Spleen (tissue), 11 donors: ENCODE results near the gene OXNAD1. TPM values are rescaled to one million over a fixed set of nuclear protein-coding genes. Genes with fewer than 3 reads are reported as not detected.

Source experiments
- DNase-seq: peaks from one replicate; pipeline ENCODE4 v3.0.0-alpha.2; 2020
- H3K27ac ChIP-seq, 8 donors: fragments of 200-600 bp; sonication (generic) in 7 of 8; 1 replicate in 4 of 8; 2 replicates in 4 of 8; pipeline versions ENCODE4 v1.5.0 to v1.8.0; 2016 to 2021; ENCODE audit warnings: inconsistent platforms in 4 of 8, mild to moderate bottlenecking in 4 of 8, moderate library complexity in 1 of 8
- H3K27me3 ChIP-seq, 7 donors: fragments of 200-600 bp; sonication (generic) in 6 of 7; replicated peaks in 1 of 7; 1 replicate in 4 of 7; 2 replicates in 3 of 7; pipeline versions ENCODE4 v1.5.0 to v1.8.0; 2016 to 2021; ENCODE audit warnings: inconsistent platforms in 3 of 7, mild to moderate bottlenecking in 1 of 7
- H3K36me3 ChIP-seq, 6 donors: fragments of 200-600 bp; sonication (generic) in 5 of 6; 1 replicate in 4 of 6; 2 replicates in 2 of 6; pipeline versions ENCODE4 v1.5.0 to v1.8.0; 2016 to 2021; ENCODE audit warnings: inconsistent platforms in 2 of 6
- H3K4me1 ChIP-seq, 6 donors: fragments of 200-600 bp; sonication (generic) in 5 of 6; 1 replicate in 3 of 6; 2 replicates in 3 of 6; pipeline versions ENCODE4 v1.5.0 to v1.8.0; 2016 to 2021; ENCODE audit warnings: inconsistent platforms in 3 of 6
- H3K4me3 ChIP-seq, 8 donors: fragments of 200-600 bp; sonication (generic) in 7 of 8; 1 replicate in 4 of 8; 2 replicates in 4 of 8; pipeline versions ENCODE4 v1.5.0 to v1.8.0; 2016 to 2021; ENCODE audit warnings: inconsistent platforms in 4 of 8, mild to moderate bottlenecking in 4 of 8, moderate library complexity in 2 of 8
- H3K9me3 ChIP-seq, 8 donors: fragments of 200-600 bp; sonication (generic) in 7 of 8; 1 replicate in 4 of 8; 2 replicates in 4 of 8; pipeline versions ENCODE4 v1.5.0 to v1.8.0; 2016 to 2021; ENCODE audit warnings: inconsistent platforms in 4 of 8
- CTCF ChIP-seq, 11 experiments: fragments of 200-600 bp in 7 of 11; fragments of 450-650 bp in 4 of 11; sonication (generic) in 4 of 11; IDR thresholded peaks in 8 of 11; conservative IDR thresholded peaks in 3 of 11; 1 replicate in 7 of 11; 2 replicates in 4 of 11; pipeline versions ENCODE4 v1.4.0 to v1.8.0; 2016 to 2021; ENCODE audit warnings: antibody characterized with exemption in 11 of 11, inconsistent platforms in 4 of 11, mild to moderate bottlenecking in 1 of 11
- POLR2A ChIP-seq, 3 donors: fragments of 450-650 bp; IDR thresholded peaks; one replicate each; pipeline ENCODE4 v1.5.1; 2017; ENCODE audit warnings: antibody characterized with exemption in 3 of 3, mild to moderate bottlenecking in 1 of 3
- POLR2AphosphoS5 ChIP-seq, 3 donors: sonication (generic); formaldehyde crosslinking; IDR thresholded peaks; one replicate each; pipeline ENCODE4 v1.5.1; 2017; ENCODE audit warnings: antibody characterized with exemption in 3 of 3
- WGBS, 5 donors: extraction: QIAGEN DNeasy Blood & Tissue Kit in 3 of 5; methylation state at CpG; one replicate each; pipeline versions ENCODE4 v1.1.5 to v1.1.7; 2013 to 2018; 5-methylcytosine and 5-hydroxymethylcytosine counted together
- intact Hi-C: fragments of 100-400 bp; cut with DNase I; formaldehyde crosslinking; loops from one replicate; pipeline ENCODE4 v1.15.0; 2023; ENCODE audit warnings: low total_unique reads
- polyA plus RNA-seq, 3 donors: library from polyadenylated mRNA; stranded (reverse); fragments of 200-250 nt; gene quantifications; one replicate each; pipeline ENCODE4 v1.2.1, GENCODE V29; 2013
- total RNA-seq, 7 donors: library from RNA; depleted of rRNA in 3 of 7; stranded (reverse); fragments of >200 nt in 3 of 7; fragmentation: NEBNext Ultra II Directional in 4 of 7; extraction: Animal tissue kit (Norgen Biotek cat#: 25700) in 4 of 7; gene quantifications; one replicate each; pipeline versions ENCODE4 v1.1.0 to v1.2.1, GENCODE V29; 2016 to 2021
- donor health status: healthy with polysubstance abuse.
- donor health status: DM: no; HTN: no; CAD: no; lungs with moderate emphysema.
- donor health status: DM: no; HTN: no; CAD: no.
- donor health status: Bipolar disorder and iron deficiency.
- donor health status: healthy.
- donor health status: DM: no; HTN: no; CAD: no.
- donor health status: DM: yes; HTN: yes; CAD: no.

The OXNAD1 gene
- total and polyA plus RNA-seq, 10 donors = 4.2 to 30.6 (median 20.1) TPM

- peak overlapping the region; percentile 11 to 89 (median 38) for H3K27ac ChIP-seq
- H3K9me3 ChIP-seq = peaks cover 0 to 13% (median 3%) of the 10 kb centered on the region in 8 donors
- TF ChIP-seq POLR2A (IDR thresholded peaks at IDR 0.05) (no peak), POLR2AphosphoS5 (IDR thresholded peaks at IDR 0.05) (no peak), CTCF (IDR thresholded peaks at IDR 0.05 in 8 of 11, conservative IDR thresholded peaks at IDR 0.05 in 3 of 11) (no peak)
- intact Hi-C loops = loop anchor here (2.0 kb wide), 1 partner anchor 260 kb away; no protein-coding TSS in a partner anchor
- H3K4me3 ChIP-seq = peak overlapping the region in 1 of 8 donors; percentile 26
- H3K36me3 ChIP-seq = peaks cover 0 to 42% (median 2%) of the 10 kb centered on the region in 6 donors
- no peak for DNase-seq
- H3K4me1 ChIP-seq = peaks cover 20 to 83% (median 43%) of the 10 kb centered on the region in 6 donors
- 1 to 10% (median 6%) methylated on average over 2 of the region's 2 CpGs for WGBS, 5 donors
- no peaks in the 10 kb centered on the region for H3K27me3 ChIP-seq
Measured at GRCh38 chr3:16290827-16291196, 25.8 kb downstream of the OXNAD1 start.

GRCh38 chr3:16294844-16295243, 29.8 kb downstream of the OXNAD1 start:
- H3K36me3 ChIP-seq = peaks cover 0 to 56% (median 5%) of the 10 kb centered on the region in 6 donors
- intact Hi-C loops = no loop called here
- WGBS, 5 donors = 75 to 91% (median 86%) methylated on average over 5 of the region's 5 CpGs
- no peak for TF ChIP-seq POLR2A (IDR thresholded peaks at IDR 0.05)
- TF ChIP-seq POLR2AphosphoS5 (IDR thresholded peaks at IDR 0.05) = no peak
- no peak for TF ChIP-seq CTCF (IDR thresholded peaks at IDR 0.05 in 8 of 11, conservative IDR thresholded peaks at IDR 0.05 in 3 of 11)
- H3K27ac ChIP-seq = peak overlapping the region in 1 of 8 donors; percentile 47
- H3K4me3 ChIP-seq = no peak overlapping the region
- peaks cover 19 to 76% (median 34%) of the 10 kb centered on the region in 6 donors for H3K4me1 ChIP-seq
- DNase-seq = no peak
- no peaks in the 10 kb centered on the region for H3K27me3 ChIP-seq
- peaks cover 0 to 13% (median 3%) of the 10 kb centered on the region in 8 donors for H3K9me3 ChIP-seq

GRCh38 chr3:16295298-16295890, 30.4 kb downstream of the OXNAD1 start:
- Histone ChIP-seq H3K27me3 (no peaks in the 10 kb centered on the region), H3K27ac (peak overlapping the region in 1 of 8 donors; percentile 47), H3K36me3 (peaks cover 0 to 55% (median 5%) of the 10 kb centered on the region in 6 donors), H3K4me1 (peaks cover 13 to 76% (median 34%) of the 10 kb centered on the region in 6 donors), H3K4me3 (no peak overlapping the region), H3K9me3 (peaks cover 0 to 13% (median 3%) of the 10 kb centered on the region in 8 donors)
- 70 to 84% (median 77%) methylated on average over 3 of the region's 3 CpGs for whole genome bisulfite sequencing, 5 donors
- DNase-seq = no peak
- no peak for TF ChIP-seq POLR2AphosphoS5 (IDR thresholded peaks at IDR 0.05)
- TF ChIP-seq POLR2A (IDR thresholded peaks at IDR 0.05) = no peak
- TF ChIP-seq CTCF (IDR thresholded peaks at IDR 0.05 in 8 of 11, conservative IDR thresholded peaks at IDR 0.05 in 3 of 11) = no peak
- intact Hi-C loops = no loop called here
